ENCODE measurements around the gene NHSL2.
"Not testable (repeated sequence)": the region's sequence is repeated elsewhere in the genome, so short reads cannot be mapped to it uniquely, and the experiment has no call there.

NHSL2 gene

GRCh38 chrX:72141372-72142004 lies 230.8 kb downstream of the NHSL2 start:
- no peaks in the 10 kb centered on the region for H3K4me1 ChIP-seq (ENCODE audit: insufficient read depth, low read length)
- no peak overlapping the region for H3K9ac ChIP-seq (ENCODE audit: low read depth, low read length)
- H3K9me3 ChIP-seq (ENCODE audit: control insufficient read depth, insufficient read depth, low read length) = no peaks in the 10 kb centered on the region
- H3K36me3 ChIP-seq (ENCODE audit: insufficient read depth, low read length) = peaks cover 10% of the 10 kb centered on the region

- peaks cover 10% of the 10 kb centered on the region for H3K36me3 ChIP-seq (ENCODE audit: insufficient read depth, low read length)
- no peak overlapping the region for H3K9ac ChIP-seq (ENCODE audit: low read depth, low read length)
- no peaks in the 10 kb centered on the region for H3K9me3 ChIP-seq (ENCODE audit: control insufficient read depth, insufficient read depth, low read length)
- no peaks in the 10 kb centered on the region for H3K4me1 ChIP-seq (ENCODE audit: insufficient read depth, low read length)
Measured at GRCh38 chrX:72142094-72142793, 231.6 kb downstream of the NHSL2 start.

GRCh38 chrX:72142794-72143608 lies 232.4 kb downstream of the NHSL2 start:
- Histone ChIP-seq H3K9ac (ENCODE audit: low read depth, low read length) (no peak overlapping the region), H3K36me3 (ENCODE audit: insufficient read depth, low read length) (peaks cover 10% of the 10 kb centered on the region), H3K4me1 (ENCODE audit: insufficient read depth, low read length) (no peaks in the 10 kb centered on the region), H3K9me3 (ENCODE audit: control insufficient read depth, insufficient read depth, low read length) (no peaks in the 10 kb centered on the region)

GRCh38 chrX:72143609-72143907 lies 232.9 kb downstream of the NHSL2 start:
- Histone ChIP-seq H3K4me1 (ENCODE audit: insufficient read depth, low read length) (no peaks in the 10 kb centered on the region), H3K9me3 (ENCODE audit: control insufficient read depth, insufficient read depth, low read length) (no peaks in the 10 kb centered on the region), H3K36me3 (ENCODE audit: insufficient read depth, low read length) (peaks cover 7% of the 10 kb centered on the region), H3K9ac (ENCODE audit: low read depth, low read length) (no peak overlapping the region)

- no peaks in the 10 kb centered on the region for H3K4me1 ChIP-seq (ENCODE audit: insufficient read depth, low read length)
- H3K36me3 ChIP-seq (ENCODE audit: insufficient read depth, low read length) = peaks cover 4% of the 10 kb centered on the region; the same call in 1 of the 2 replicates
- H3K9ac ChIP-seq (ENCODE audit: low read depth, low read length) = no peak overlapping the region
- no peaks in the 10 kb centered on the region for H3K9me3 ChIP-seq (ENCODE audit: control insufficient read depth, insufficient read depth, low read length)
Measured at GRCh38 chrX:72145181-72145580, 234.5 kb downstream of the NHSL2 start.

- Histone ChIP-seq H3K4me1 (ENCODE audit: insufficient read depth, low read length) (no peaks in the 10 kb centered on the region), H3K9me3 (ENCODE audit: control insufficient read depth, insufficient read depth, low read length) (no peaks in the 10 kb centered on the region), H3K36me3 (ENCODE audit: insufficient read depth, low read length) (peaks cover 4% of the 10 kb centered on the region; the same call in 1 of the 2 replicates), H3K9ac (ENCODE audit: low read depth, low read length) (no peak overlapping the region)
Measured at GRCh38 chrX:72146527-72146926, 235.9 kb downstream of the NHSL2 start.

- Histone ChIP-seq H3K4me1 (ENCODE audit: insufficient read depth, low read length) (no peaks in the 10 kb centered on the region), H3K9me3 (ENCODE audit: control insufficient read depth, insufficient read depth, low read length) (peaks cover 9% of the 10 kb centered on the region), H3K9ac (ENCODE audit: low read depth, low read length) (no peak overlapping the region), H3K36me3 (ENCODE audit: insufficient read depth, low read length) (no peaks in the 10 kb centered on the region)
Measured at GRCh38 chrX:72158773-72159172, 248.1 kb downstream of the NHSL2 start.

GRCh38 chrX:72159769-72160168 lies 249.1 kb downstream of the NHSL2 start:
- Histone ChIP-seq H3K9ac (ENCODE audit: low read depth, low read length) (no peak overlapping the region), H3K36me3 (ENCODE audit: insufficient read depth, low read length) (no peaks in the 10 kb centered on the region), H3K4me1 (ENCODE audit: insufficient read depth, low read length) (no peaks in the 10 kb centered on the region), H3K9me3 (ENCODE audit: control insufficient read depth, insufficient read depth, low read length) (peaks cover 7% of the 10 kb centered on the region)

GRCh38 chrX:72165551-72165950 lies 254.9 kb downstream of the NHSL2 start:
- Histone ChIP-seq H3K9ac (ENCODE audit: low read depth, low read length) (no peak overlapping the region), H3K4me1 (ENCODE audit: insufficient read depth, low read length) (no peaks in the 10 kb centered on the region), H3K36me3 (ENCODE audit: insufficient read depth, low read length) (no peaks in the 10 kb centered on the region), H3K9me3 (ENCODE audit: control insufficient read depth, insufficient read depth, low read length) (no peaks in the 10 kb centered on the region)

GRCh38 chrX:72169008-72169728 lies 258.5 kb downstream of the NHSL2 start:
- Histone ChIP-seq H3K9me3 (ENCODE audit: control insufficient read depth, insufficient read depth, low read length) (no peaks in the 10 kb centered on the region), H3K4me1 (ENCODE audit: insufficient read depth, low read length) (no peaks in the 10 kb centered on the region), H3K36me3 (ENCODE audit: insufficient read depth, low read length) (no peaks in the 10 kb centered on the region), H3K9ac (ENCODE audit: low read depth, low read length) (no peak overlapping the region)

- not testable (repeated sequence) for H3K9ac ChIP-seq (ENCODE audit: low read depth, low read length); H3K36me3 ChIP-seq (ENCODE audit: insufficient read depth, low read length); H3K9me3 ChIP-seq (ENCODE audit: control insufficient read depth, insufficient read depth, low read length); H3K4me1 ChIP-seq (ENCODE audit: insufficient read depth, low read length)
Measured at GRCh38 chrX:72176289-72176688, 265.6 kb downstream of the NHSL2 start.

- Histone ChIP-seq H3K36me3 (ENCODE audit: insufficient read depth, low read length) (no peaks in the 10 kb centered on the region), H3K9me3 (ENCODE audit: control insufficient read depth, insufficient read depth, low read length) (no peaks in the 10 kb centered on the region), H3K9ac (ENCODE audit: low read depth, low read length) (no peak overlapping the region), H3K4me1 (ENCODE audit: insufficient read depth, low read length) (no peaks in the 10 kb centered on the region)
Measured at GRCh38 chrX:72176981-72177380, 266.3 kb downstream of the NHSL2 start.

- H3K36me3 ChIP-seq (ENCODE audit: insufficient read depth, low read length) = no peaks in the 10 kb centered on the region
- no peaks in the 10 kb centered on the region for H3K4me1 ChIP-seq (ENCODE audit: insufficient read depth, low read length)
- peak overlapping the region; percentile 86; the same call in 1 of the 2 replicates for H3K9ac ChIP-seq (ENCODE audit: low read depth, low read length)
- H3K9me3 ChIP-seq (ENCODE audit: control insufficient read depth, insufficient read depth, low read length) = no peaks in the 10 kb centered on the region
Measured at GRCh38 chrX:72180539-72180938, 269.9 kb downstream of the NHSL2 start.
